GM19238 (cell line): ENCODE results near the gene SLC39A8.
"Not testable (repeated sequence)": the region's sequence is repeated elsewhere in the genome, so short reads cannot be mapped to it uniquely, and the experiment has no call there.

Experiments used
- DNase-seq: peaks from one replicate; pipeline ENCODE4 v3.0.0; 2011; ENCODE audit warnings: low spot score; ENCODE audit not compliant: insufficient read length

Gene SLC39A8

DNA sequence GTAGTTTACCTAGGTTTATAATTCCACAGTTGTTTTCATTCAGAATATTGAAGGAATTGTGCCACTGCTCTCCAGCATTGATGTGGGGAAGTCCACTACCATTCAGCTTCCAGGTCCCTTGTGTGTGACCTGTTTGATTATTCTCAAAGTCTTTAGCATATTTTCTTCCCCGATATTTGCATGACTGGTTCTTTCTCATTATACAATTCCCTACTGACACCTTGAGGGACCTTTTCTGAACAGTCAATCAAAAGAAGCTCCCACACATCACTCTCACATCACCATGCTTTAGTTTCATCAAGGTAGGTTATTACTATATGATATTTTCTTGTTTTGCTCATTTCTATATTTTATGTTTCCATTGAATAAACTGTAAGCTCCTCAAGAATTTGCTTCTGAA, 44.1 kb downstream of the SLC39A8 start:
- no peak for DNase-seq

DNA sequence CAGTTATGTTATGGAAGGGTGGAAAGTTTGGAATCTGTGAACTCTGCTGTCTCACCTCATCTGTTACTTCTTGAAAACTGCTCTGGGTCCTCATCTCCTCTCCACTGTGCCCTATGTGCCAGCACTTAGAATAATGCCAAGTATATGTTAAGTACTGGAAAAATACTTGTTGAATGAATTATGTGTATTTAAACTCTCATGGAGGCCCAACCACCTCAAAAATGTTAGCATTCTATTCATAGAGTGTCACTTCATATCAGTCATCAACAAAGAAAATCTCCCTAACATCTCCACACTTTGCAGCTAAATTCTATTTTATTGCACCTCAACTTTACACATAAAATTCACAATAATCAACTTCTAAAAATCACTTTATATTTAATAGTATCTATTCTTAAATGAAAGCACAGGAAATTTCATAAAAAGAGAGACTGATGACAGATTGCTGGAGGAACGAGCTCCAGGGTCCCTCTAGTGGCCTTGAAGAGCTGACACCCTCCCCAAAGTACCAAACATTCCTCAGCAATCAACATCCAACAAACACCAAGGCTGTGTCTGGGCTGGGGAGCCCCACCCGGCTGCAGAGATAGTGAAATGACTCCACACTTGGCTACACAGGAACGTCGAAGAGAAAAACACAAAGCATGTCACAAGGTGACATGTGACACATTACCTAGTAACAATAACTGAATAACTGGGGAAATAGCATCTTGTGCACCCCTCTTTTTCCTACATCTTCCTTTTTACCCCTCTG, 45.8 kb downstream of the SLC39A8 start:
- DNase-seq: peak; percentile 10

DNA sequence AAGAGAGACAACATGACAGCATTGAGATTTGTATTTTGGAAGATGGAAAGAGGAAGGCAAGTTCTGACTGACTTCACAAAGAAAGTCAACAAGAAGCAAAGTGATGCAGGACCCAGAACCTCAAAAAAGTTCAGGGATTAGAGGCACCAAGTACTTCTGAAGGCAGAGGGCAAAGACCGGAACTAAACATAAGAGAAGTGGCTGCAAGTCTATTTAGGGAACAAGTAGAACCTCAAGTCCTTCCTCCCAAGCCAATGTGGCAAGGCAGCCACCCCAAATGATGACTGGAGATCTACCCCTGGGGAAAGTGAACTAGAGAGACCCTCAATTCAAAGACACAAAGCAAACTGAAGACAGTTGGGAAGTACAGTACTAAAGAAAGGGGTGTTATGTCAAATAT, 46.6 kb downstream of the SLC39A8 start:
- DNase-seq: no peak

DNA sequence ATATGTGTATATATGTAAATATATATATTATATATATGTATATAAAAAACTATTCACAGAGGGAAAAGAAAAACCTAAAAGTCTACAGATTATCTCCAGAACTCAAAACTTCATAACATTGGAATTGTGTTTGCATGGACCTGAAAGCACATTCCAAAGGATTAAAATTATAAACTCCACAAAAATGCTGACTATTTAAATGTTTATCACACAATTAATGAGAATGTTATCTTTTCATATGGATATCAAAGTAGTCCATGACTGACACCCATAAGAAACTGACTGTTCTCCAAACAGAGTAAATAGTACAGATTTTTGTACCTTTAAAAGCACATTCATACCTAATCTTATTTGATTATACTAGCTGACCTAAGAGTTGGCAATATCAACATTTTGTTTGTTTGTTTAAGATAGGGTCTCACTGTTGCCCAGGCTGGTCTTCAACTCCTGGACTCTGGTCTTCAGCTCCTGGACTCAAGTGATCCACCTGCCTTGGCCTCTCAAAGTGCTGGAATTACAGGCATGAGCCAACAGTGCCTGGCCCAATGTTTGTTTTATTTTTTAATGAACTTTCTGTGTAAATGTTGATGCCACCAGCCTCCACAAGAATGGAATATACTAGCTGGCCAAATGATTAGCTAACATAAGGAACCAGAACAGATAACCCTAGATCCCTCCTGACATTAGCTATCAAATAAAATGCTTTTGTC, 50.0 kb downstream of the SLC39A8 start:
- no peak for DNase-seq

DNA sequence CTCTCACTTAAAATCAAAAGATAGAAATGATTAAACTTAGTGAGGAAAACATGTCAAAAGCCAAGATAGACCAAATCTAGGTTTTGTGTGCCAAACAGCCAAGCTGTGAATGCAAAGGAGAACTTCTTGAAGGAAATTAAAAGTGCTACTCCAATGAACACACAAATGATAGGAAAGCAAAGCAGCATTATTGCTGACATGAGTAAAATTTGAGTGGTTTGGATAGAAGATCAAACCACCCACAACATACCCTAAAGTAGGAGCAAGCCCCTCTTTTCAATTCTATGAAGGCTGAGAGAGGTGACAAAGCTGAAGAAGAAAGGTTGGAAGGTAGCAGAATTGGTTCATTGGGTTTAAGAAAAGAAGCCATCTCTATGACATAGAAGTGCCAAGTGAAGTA, 56.8 kb downstream of the SLC39A8 start:
- DNase-seq: no peak

DNA sequence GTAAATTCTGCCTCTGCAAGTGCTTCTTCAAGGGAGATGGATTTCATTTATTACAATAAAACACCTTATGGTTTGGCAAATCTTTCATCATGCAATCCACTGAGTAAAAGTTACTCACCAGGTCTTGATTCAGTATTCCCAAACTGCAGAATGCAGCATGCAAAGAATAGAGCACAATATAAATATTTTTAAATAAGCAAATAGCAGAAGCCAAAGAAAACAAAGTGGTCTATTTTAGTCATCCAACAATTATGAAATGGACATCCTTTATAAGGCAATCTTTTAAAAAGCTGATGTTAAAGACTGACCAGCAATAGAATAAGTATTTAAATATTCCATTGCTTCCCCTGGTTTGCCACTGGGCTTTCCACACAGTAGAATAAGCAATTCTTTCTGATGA, 59.5 kb downstream of the SLC39A8 start:
- DNase-seq: no peak

DNA sequence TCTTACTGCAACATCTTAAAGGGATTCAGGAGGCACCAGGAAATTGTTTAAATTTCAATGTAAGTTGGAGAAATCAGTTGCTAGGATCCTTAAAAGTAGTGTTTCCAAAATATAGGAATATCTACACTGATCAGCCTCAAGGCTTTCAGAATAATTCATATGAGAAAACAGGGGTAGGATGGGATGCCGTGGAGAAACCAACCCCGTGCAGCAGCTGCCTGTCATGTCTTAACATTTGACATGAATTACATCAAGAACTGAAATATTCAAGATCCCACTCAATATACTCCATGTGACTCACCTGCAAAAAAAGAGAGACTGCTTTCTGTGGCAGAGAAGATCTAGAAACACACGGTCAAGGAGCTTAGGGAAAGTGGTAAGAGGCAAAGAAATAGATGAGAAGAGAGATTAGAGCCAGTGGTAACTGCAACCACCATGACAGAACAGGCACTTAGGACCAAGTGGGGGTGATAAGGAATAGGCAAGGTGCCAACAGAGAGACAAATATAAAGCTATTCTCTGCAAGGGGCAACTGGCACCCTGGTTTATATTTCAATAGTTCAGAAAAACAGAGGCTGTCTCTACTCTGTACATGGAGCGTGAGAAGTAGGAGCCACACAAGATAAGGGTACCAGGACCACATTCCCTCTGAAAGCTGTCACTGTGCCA, 64.0 kb downstream of the SLC39A8 start:
- DNase-seq: no peak

DNA sequence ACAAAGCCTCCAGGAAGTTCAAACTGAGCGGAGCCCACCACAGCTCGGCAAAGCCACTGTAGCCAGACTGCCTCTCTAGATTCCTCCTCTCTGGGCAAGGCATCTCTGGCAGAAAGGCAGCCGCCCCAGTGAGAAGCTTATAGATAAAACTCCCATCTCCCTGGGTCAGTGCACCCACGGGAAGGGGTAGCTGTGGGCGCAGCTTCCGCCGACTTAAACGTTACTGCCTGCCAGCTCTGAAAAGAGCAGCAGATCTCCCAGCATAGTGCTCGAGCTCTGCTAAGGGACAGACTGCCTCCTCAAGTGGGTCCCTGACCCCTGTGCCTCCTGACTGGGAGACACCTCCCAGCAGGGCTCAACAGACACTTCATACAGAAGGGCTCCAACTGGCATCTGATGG, 72.0 kb downstream of the SLC39A8 start:
- not testable (repeated sequence) for DNase-seq

DNA sequence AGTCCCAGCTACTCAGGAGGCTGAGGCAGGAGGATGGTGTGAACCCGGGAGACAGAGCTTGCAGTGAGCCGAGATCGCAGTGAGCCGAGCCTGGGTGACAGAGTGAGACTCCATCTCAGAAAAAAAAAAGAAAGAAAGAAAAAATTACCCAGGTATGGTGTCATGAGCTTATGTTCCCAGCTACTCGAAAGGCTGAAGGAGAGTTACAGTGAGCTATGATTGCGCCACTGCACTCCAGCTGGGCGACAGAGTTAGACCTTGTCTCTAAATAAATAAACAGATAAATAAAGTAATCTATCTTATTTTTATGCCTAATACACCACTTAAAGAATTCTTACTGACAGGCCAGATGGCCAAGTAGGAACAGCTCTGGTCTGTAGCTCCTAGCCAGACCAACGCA, 73.0 kb downstream of the SLC39A8 start:
- DNase-seq: no peak

DNA sequence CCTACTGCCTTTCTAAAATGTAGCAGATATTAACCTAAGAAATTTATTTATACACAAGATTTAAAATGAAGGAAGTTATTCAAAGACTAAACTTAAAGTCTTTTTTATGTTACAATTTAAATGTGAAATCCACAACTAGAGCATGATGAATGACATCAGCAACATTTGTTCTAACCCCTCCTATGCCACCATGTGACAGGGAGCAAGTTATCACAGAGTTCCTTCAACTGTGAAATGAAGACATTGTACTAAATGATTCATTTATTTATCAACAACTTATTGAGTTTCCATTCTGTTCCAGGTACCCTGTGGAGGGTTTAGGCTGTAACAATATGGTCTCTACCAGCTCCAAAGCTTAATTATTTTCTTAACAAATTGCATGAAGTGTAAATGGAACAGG, 76.9 kb downstream of the SLC39A8 start:
- no peak for DNase-seq

DNA sequence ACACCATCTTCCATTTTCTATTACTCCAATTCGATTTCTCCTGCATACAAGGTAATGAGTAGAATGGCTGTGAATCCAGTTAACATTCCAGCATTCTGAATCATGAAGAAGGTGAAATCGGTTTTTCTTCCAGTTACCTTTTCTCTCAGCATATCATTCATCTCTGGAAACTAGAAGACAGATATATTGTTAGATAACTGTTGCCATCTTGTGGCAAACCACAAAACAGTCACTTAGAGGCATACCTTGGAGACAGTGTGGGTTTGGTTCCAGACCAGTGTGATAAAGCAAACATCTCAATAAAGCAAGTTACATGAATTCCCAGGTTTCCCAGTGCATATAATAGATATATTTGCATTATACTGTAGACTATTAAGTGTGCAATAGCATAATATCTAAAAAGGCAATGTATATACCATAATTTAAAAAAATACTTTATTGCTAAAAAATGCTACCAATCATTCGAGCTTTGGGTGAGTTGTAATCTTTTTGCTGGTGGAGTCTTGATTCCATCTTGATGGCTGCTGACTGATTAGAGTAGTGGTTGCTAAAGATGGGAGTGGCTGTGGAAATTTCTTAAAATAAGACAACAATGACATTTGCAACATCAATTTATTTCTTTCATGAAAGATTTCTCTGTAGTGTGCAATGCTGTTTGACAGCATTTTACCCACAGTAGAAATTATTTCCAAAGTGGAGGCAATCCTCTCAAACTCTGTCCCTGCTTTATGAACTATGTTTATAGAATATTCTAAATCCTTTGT, 82.1 kb downstream of the SLC39A8 start:
- DNase-seq: peak; percentile 15

DNA sequence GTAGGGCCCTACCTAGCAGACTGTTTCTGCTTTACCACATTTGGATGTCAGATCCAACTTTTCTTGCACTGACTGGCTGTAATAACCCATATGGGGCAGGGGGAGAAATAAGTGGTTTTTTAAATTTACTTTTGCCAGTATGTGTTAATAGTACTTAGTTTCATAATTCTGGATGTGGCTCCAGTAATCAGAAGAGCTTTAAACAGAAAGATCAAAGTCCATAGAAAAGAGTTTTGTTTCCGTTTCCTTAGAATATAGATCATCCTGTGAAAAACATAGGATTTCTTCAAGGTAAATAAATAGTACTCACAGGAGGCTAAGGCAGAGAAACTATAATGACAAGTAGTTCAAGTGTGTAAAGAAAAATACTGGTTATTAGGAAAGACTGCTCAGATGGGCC, 85.6 kb downstream of the SLC39A8 start:
- DNase-seq: no peak

DNA sequence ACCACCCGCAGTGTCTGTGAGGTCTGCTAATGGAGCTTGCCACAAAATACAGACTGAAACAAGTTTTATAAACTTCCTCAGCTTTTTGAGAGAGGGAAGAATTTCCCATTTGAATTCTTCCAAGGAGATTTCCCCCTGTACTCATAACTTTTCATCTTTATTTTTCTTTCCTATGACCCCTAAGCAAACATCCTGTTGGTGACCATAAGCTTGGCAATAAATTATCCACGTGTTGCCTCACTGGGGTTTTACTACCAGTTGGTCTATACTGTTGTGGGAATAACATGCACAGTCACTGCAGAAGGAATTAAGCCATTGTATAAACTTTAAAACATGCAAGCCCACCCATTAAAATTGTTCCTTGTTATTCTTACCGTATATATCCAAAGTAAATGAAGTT, 86.2 kb downstream of the SLC39A8 start:
- DNase-seq: no peak

DNA sequence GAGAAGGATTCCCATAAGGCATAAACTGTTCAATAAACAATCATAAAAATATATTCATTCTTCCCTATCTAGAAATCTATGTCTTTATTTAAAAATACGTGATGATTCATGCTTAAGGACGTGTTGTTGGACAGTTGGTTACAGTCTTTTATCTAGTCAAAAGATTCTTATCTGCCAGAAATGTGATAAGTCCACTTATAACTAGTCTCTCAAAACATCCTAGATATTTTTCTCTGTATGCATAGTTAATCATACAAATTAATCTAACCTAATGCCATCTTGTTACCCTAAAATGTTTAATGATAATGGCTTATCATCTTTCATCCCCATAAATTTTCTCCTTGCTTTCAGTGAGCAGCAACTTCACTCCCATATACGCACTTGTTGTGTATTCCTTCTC, 89.0 kb downstream of the SLC39A8 start:
- DNase-seq: no peak

DNA sequence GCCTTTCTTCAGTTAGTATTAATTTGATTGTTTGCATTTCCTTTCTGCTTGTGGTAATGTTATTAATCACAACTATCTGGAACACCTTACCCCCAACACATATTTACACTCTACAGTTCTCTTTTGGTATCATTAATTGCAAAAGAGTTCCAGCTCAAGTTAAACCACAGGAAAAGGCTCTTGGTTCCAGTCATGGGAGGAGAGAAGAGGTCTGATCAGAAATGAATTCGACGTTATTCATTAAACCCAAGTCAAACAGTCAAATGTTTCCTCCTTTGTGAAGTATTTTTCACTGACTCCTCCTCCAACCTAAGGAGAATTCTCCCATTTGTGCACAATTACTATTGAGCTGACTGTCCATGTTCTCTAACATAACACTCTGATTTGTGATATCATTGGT, 91.4 kb downstream of the SLC39A8 start:
- DNase-seq: no peak

DNA sequence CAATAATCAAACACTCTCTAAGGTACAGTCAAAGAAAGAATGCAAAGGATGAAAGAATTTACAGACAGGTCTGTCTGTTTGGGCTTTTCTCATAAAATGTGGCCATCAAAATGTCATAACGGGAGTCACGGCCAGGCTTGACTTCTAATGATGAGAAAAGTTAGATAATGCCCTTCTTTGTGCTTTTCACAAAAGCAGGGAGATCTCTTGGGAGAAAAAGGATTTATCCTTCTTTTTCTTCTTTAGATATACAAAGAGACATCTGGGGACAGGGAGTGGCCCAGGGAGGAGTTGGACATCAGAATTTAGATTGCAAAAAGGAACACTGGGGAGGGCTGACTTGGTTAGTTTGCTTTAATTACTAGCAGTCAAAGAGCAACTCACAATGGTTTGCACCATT, 93.1 kb downstream of the SLC39A8 start:
- DNase-seq: no peak

DNA sequence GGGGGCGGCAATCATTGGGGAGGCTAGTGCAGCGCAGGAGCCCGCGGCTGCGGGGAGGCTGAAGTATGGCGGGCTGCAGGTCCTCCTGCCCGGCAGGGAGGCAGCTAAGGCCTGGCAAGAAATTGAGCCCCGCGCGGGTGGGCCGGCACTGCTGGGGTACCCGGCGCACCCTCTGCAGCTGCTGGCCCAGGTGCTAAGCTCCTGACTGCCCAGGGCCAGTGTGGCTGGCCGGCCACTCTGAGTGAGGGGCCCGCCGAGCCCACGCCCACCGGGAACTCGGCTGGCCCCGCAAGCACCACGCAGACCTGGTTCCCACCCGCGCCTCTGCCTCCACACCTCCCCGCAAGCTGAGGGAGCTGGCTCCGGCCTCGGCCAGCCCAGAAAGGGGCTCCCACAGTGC, 94.9 kb downstream of the SLC39A8 start:
- no peak for DNase-seq

DNA sequence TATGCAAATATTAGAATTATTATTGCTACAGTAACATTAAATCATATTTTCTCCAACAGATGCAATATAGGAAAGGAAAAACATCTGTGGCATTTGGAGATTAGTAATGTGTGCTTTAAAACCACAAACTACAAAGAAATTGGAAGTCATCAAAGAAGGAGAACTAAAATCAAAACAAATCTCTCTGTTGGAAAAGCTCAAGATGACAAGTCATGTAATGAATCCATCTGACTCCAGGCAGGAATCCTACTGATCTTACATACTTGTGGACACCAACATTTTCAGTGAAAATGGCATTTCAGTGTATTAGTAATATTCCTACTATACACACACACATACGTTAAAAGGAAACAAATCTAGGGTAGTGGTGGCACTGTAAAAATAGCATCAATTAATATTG, 98.2 kb downstream of the SLC39A8 start:
- DNase-seq: no peak

DNA sequence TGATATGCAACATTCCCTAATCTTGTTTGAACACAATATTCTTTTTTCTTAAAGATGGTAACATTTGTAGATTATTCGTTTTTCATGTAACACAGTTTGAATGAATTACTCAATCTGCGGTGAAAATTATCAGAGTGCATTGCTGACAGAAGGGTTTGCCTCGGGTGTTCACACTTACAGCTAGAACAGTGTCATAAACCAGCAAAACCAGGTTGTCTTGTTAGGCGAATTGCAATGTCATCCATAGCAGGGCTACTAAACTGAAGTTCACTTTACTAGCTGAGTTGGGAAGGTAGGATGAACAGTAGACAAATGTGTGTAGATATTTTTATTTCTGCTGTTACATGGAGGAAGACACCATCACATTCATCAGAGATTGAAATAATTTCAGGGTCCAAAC, 98.9 kb downstream of the SLC39A8 start:
- no peak for DNase-seq

DNA sequence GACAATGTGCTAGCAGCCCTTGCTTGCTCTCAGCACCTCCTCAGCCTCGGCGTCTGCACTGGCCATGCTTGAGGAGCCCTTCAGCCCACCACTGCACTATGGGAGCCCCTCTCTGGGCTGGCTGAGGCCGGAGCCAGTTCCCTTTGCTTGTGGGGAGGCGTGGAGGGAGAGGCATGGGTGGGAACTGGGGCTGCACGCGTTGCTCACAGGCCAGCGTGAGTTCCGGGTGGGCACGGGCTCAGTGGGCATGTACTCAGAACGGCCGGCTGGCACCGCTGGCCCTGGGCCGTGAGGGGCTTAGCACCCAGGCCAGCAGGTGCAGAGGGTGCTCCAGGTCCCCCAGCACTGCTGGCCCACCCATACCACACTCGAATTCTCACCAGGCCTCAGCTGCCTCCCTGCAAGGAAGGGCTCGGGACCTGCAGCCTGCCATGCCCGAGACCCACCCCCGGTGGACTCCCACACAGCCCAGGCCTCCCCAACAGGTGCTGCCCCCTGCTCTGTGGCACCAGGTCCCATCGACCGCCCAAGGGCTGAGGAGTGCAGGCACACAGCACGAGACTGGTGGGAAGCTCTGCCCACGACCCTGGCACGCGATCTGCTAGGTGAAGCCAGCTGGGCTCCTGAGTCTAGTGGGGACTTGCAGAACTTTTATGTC, 100.3 kb downstream of the SLC39A8 start:
- no peak for DNase-seq

DNA sequence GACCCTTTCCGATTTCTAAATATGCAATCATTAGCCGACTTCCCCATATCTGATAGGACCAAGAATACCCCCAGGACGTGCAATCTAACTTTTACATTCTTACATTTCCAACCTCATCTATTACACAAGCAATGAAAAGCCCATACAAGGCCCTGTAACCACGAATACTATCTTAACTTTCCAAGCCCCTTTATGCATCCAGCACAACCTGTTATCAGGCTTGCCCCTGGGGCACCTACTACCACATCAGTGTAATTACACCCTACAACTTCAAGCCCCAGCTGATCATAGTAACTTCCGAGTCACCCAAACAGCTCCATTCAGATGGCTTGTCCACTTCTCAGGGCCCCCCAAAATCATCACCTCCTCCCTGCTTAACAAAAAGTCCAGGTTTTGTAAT, 102.0 kb downstream of the SLC39A8 start:
- not testable (repeated sequence) for DNase-seq
